ENCODE data around the gene NPAS3.

DNA sequence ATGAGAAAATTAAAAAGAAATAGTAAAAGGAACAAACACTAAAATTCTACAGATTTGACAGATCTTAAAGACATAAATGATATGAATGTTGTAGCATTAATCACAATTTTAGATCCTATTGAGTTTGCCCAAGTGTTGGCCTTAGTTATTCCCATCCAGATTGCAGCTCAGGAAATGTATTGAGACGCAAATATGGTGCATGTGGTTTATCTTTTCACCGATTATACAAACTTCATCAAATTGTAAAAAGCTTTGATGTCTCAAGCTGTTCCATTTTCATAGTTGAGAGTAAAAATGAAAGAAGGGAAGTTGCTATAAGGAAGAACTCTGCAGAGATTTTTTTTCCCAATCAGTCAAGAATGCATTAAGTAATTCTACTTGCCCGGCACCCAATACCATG is 683.8 kb downstream of the NPAS3 start:
- TF ChIP-seq ZNF747 (tag by site-specific recombination; IDR thresholded peaks at IDR 0.05) (no peak), GLIS1 (tag by site-specific recombination; IDR thresholded peaks at IDR 0.05) (no peak), RBAK (tag by site-specific recombination; IDR thresholded peaks at IDR 0.05) (no peak), ZNF843 (tag by site-specific recombination; IDR thresholded peaks at IDR 0.05) (no peak), ZFP37 (tag by site-specific recombination; IDR thresholded peaks at IDR 0.05) (no peak), KLF8 (tag by site-specific recombination; IDR thresholded peaks at IDR 0.05) (no peak)
- TF ChIP-seq, protein P1, sequence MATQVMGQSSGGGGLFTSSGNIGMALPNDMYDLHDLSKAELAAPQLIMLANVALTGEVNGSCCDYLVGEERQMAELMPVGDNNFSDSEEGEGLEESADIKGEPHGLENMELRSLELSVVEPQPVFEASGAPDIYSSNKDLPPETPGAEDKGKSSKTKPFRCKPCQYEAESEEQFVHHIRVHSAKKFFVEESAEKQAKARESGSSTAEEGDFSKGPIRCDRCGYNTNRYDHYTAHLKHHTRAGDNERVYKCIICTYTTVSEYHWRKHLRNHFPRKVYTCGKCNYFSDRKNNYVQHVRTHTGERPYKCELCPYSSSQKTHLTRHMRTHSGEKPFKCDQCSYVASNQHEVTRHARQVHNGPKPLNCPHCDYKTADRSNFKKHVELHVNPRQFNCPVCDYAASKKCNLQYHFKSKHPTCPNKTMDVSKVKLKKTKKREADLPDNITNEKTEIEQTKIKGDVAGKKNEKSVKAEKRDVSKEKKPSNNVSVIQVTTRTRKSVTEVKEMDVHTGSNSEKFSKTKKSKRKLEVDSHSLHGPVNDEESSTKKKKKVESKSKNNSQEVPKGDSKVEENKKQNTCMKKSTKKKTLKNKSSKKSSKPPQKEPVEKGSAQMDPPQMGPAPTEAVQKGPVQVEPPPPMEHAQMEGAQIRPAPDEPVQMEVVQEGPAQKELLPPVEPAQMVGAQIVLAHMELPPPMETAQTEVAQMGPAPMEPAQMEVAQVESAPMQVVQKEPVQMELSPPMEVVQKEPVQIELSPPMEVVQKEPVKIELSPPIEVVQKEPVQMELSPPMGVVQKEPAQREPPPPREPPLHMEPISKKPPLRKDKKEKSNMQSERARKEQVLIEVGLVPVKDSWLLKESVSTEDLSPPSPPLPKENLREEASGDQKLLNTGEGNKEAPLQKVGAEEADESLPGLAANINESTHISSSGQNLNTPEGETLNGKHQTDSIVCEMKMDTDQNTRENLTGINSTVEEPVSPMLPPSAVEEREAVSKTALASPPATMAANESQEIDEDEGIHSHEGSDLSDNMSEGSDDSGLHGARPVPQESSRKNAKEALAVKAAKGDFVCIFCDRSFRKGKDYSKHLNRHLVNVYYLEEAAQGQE (tag by site-specific recombination; IDR thresholded peaks at IDR 0.05), result no peak
- TF ChIP-seq, protein P2, sequence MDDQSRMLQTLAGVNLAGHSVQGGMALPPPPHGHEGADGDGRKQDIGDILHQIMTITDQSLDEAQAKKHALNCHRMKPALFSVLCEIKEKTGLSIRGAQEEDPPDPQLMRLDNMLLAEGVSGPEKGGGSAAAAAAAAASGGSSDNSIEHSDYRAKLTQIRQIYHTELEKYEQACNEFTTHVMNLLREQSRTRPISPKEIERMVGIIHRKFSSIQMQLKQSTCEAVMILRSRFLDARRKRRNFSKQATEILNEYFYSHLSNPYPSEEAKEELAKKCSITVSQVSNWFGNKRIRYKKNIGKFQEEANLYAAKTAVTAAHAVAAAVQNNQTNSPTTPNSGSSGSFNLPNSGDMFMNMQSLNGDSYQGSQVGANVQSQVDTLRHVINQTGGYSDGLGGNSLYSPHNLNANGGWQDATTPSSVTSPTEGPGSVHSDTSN (CRISPR knock-in tag; IDR thresholded peaks at IDR 0.05), result no peak
- TF ChIP-seq, protein P3, sequence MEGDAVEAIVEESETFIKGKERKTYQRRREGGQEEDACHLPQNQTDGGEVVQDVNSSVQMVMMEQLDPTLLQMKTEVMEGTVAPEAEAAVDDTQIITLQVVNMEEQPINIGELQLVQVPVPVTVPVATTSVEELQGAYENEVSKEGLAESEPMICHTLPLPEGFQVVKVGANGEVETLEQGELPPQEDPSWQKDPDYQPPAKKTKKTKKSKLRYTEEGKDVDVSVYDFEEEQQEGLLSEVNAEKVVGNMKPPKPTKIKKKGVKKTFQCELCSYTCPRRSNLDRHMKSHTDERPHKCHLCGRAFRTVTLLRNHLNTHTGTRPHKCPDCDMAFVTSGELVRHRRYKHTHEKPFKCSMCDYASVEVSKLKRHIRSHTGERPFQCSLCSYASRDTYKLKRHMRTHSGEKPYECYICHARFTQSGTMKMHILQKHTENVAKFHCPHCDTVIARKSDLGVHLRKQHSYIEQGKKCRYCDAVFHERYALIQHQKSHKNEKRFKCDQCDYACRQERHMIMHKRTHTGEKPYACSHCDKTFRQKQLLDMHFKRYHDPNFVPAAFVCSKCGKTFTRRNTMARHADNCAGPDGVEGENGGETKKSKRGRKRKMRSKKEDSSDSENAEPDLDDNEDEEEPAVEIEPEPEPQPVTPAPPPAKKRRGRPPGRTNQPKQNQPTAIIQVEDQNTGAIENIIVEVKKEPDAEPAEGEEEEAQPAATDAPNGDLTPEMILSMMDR (tag by site-specific recombination; IDR thresholded peaks at IDR 0.05), result no peak
